ENCODE data around the gene ATP5ME. TPM values are rescaled to one million over a fixed set of nuclear protein-coding genes. Genes with fewer than 3 reads are reported as not detected.

Gene ATP5ME
- total RNA-seq, 2 donors from 2014 or later, result 85.1 to 265 TPM

- no peak for DNase-seq (ENCODE audit: low spot score)
- H3K4me3 ChIP-seq, result no peak overlapping the region
These were observed 36.8 kb upstream of the ATP5ME start for GRCh38 chr4:710916-711315.

GRCh38 chr4:710116-710515 lies 36.0 kb upstream of the ATP5ME start:
- H3K9me3 ChIP-seq, result no peaks in the 10 kb centered on the region
- no peaks in the 10 kb centered on the region for H3K27me3 ChIP-seq
- no peak overlapping the region for H3K4me3 ChIP-seq
- H3K4me1 ChIP-seq, result peaks cover 0 to 38% of the 10 kb centered on the region in 2 donors
- no peaks in the 10 kb centered on the region for H3K36me3 ChIP-seq
- TF ChIP-seq CTCF (IDR thresholded peaks at IDR 0.05), result no peak
- no peak for DNase-seq (ENCODE audit: low spot score)
- no peak overlapping the region for H3K27ac ChIP-seq

More at GRCh38 chr4:710916-711315, 36.8 kb upstream of the ATP5ME start:
- Histone ChIP-seq H3K27ac (no peak overlapping the region), H3K36me3 (no peaks in the 10 kb centered on the region), H3K9me3 (no peaks in the 10 kb centered on the region), H3K4me1 (peaks cover 0 to 36% of the 10 kb centered on the region in 2 donors), H3K27me3 (no peaks in the 10 kb centered on the region)
- TF ChIP-seq CTCF (IDR thresholded peaks at IDR 0.05), result no peak

GRCh38 chr4:709348-709747 lies 35.3 kb upstream of the ATP5ME start:
- Histone ChIP-seq H3K4me1 (peaks cover 0 to 43% of the 10 kb centered on the region in 2 donors), H3K4me3 (no peak overlapping the region), H3K9me3 (no peaks in the 10 kb centered on the region), H3K27me3 (no peaks in the 10 kb centered on the region), H3K27ac (no peak overlapping the region), H3K36me3 (no peaks in the 10 kb centered on the region)
- DNase-seq (ENCODE audit: low spot score), result no peak
- no peak for TF ChIP-seq CTCF (IDR thresholded peaks at IDR 0.05)

GRCh38 chr4:708631-708933 lies 34.5 kb upstream of the ATP5ME start:
- no peak for DNase-seq (ENCODE audit: low spot score)
- no peaks in the 10 kb centered on the region for H3K36me3 ChIP-seq
- H3K4me3 ChIP-seq, result no peak overlapping the region
- no peak for TF ChIP-seq CTCF (IDR thresholded peaks at IDR 0.05)
- no peak overlapping the region for H3K27ac ChIP-seq
- H3K27me3 ChIP-seq, result no peaks in the 10 kb centered on the region
- H3K4me1 ChIP-seq, result peaks cover 0 to 43% of the 10 kb centered on the region in 2 donors
- H3K9me3 ChIP-seq, result no peaks in the 10 kb centered on the region

- Histone ChIP-seq H3K4me3 (no peak overlapping the region), H3K4me1 (peaks cover 0 to 43% of the 10 kb centered on the region in 2 donors), H3K27me3 (no peaks in the 10 kb centered on the region), H3K9me3 (no peaks in the 10 kb centered on the region), H3K36me3 (no peaks in the 10 kb centered on the region), H3K27ac (no peak overlapping the region)
- DNase-seq (ENCODE audit: low spot score), result no peak
- no peak for TF ChIP-seq CTCF (IDR thresholded peaks at IDR 0.05)
These were observed 34.0 kb upstream of the ATP5ME start for GRCh38 chr4:707929-708630.
